NCI-H146 treated with DMSO at 0.1 percent for 48 hours (cell line): ENCODE measurements around the gene VHLL.

Experiments
- DNase-seq: peaks from one replicate; lab custom pipeline; 2025; ENCODE audit not compliant: unreplicated experiment; lab: John Stamatoyannopoulos, UW

VHLL gene

GRCh38 chr1:156291226-156292061, 7.7 kb downstream of the VHLL start:
- no peak for DNase-seq

GRCh38 chr1:156289857-156290256, 9.2 kb downstream of the VHLL start:
- no peak for DNase-seq

- no peak for DNase-seq
These were observed 13.0 kb downstream of the VHLL start for GRCh38 chr1:156286061-156286460.

GRCh38 chr1:156285437-156285836, 13.7 kb downstream of the VHLL start:
- DNase-seq, result no peak

GRCh38 chr1:156284757-156285156, 14.3 kb downstream of the VHLL start:
- no peak for DNase-seq

GRCh38 chr1:156284112-156284511, 15.0 kb downstream of the VHLL start, which contains the start of gene TMEM79:
Gene TMEM79, plus strand, starts transcription at chr1:156284325. Its CDS starts 902 bp downstream, at chr1:156285227.
- no peak for DNase-seq

GRCh38 chr1:156283521-156283920, 15.6 kb downstream of the VHLL start:
- no peak for DNase-seq

GRCh38 chr1:156282479-156283222, 16.5 kb downstream of the VHLL start, which contains the start of gene SMG5:
Gene SMG5, minus strand, starts transcription at chr1:156282825. Its CDS starts 145 bp downstream, at chr1:156282680.
- peak; percentile 93 for DNase-seq

GRCh38 chr1:156281693-156282478, 17.2 kb downstream of the VHLL start:
- peak; percentile 66 for DNase-seq

- DNase-seq, result no peak
These were observed 17.8 kb downstream of the VHLL start for GRCh38 chr1:156281281-156281680.

- no peak for DNase-seq
These were observed 19.3 kb downstream of the VHLL start for GRCh38 chr1:156279837-156280236.

- DNase-seq, result no peak
These were observed 22.1 kb downstream of the VHLL start for GRCh38 chr1:156276966-156277381.

- DNase-seq, result no peak
These were observed 22.6 kb downstream of the VHLL start for GRCh38 chr1:156276532-156276931.

- no peak for DNase-seq
These were observed 28.8 kb downstream of the VHLL start for GRCh38 chr1:156270314-156270713.

GRCh38 chr1:156268336-156268735, 30.8 kb downstream of the VHLL start:
- no peak for DNase-seq

GRCh38 chr1:156266051-156266450, 33.1 kb downstream of the VHLL start:
- no peak for DNase-seq

GRCh38 chr1:156263288-156263655, 35.8 kb downstream of the VHLL start:
- DNase-seq, result no peak

GRCh38 chr1:156262461-156263287, 36.4 kb downstream of the VHLL start:
- no peak for DNase-seq

GRCh38 chr1:156260896-156261295, 38.2 kb downstream of the VHLL start:
- no peak for DNase-seq

GRCh38 chr1:156259805-156260204, 39.3 kb downstream of the VHLL start:
- DNase-seq, result no peak
